GM23338 (cell line): ENCODE data around the gene SUPV3L1. TPM values are rescaled to one million over a fixed set of nuclear protein-coding genes. Genes with fewer than 3 reads are reported as not detected.
A peak's percentile ranks its signal among the peaks of the same experiment; 100 is the strongest.

Source experiments
- ATAC-seq: fragments of 200-7000 bp; cut with Tn5 transposase; 3 replicates; pipeline ENCODE4 v1.9.1; 2020
- DNase-seq: peaks from one replicate; pipeline ENCODE4 v3.0.0-alpha.2; 2015; ENCODE audit warnings: low spot score
- H2AFZ ChIP-seq: fragments of 200-600 bp; sonication (generic); 2 replicates; pipeline ENCODE4 v1.8.0; 2016; ENCODE audit warnings: antibody characterized with exemption, mild to moderate bottlenecking, moderate library complexity
- H3F3A ChIP-seq: fragments of 200-600 bp; sonication (generic); replicated peaks from 2 replicates; pipeline ENCODE4 v1.8.0; 2017; ENCODE audit warnings: antibody characterized with exemption, mixed run types, low read depth
- H3K27ac ChIP-seq: fragments of 200-600 bp; sonication (generic); 2 replicates; pipeline ENCODE4 v1.6.1; 2016; ENCODE audit warnings: low read depth
- H3K27me3 ChIP-seq: fragments of 200-600 bp; sonication (generic); 2 replicates; pipeline ENCODE4 v1.8.0; 2016; ENCODE audit warnings: mild to moderate bottlenecking, mixed run types, moderate library complexity; ENCODE audit not compliant: insufficient read depth
- H3K36me3 ChIP-seq: fragments of 200-600 bp; sonication (generic); 2 replicates; pipeline ENCODE4 v1.8.0; 2016; ENCODE audit warnings: mild to moderate bottlenecking; ENCODE audit not compliant: insufficient read depth
- H3K4me1 ChIP-seq: fragments of 200-600 bp; sonication (generic); 2 replicates; pipeline ENCODE4 v1.8.0; 2016; ENCODE audit warnings: mild to moderate bottlenecking, moderate library complexity; ENCODE audit not compliant: insufficient read depth
- H3K4me2 ChIP-seq: fragments of 200-600 bp; sonication (generic); 2 replicates; pipeline ENCODE4 v1.7.1; 2017; ENCODE audit warnings: mixed run types
- H3K4me3 ChIP-seq: fragments of 200-600 bp; sonication (generic); 2 replicates; pipeline ENCODE4 v1.6.1; 2016; ENCODE audit warnings: mixed run types
- H3K79me2 ChIP-seq: fragments of 200-600 bp; sonication (generic); replicated peaks from 2 replicates; pipeline ENCODE4 v1.8.0; 2017; ENCODE audit warnings: mild to moderate bottlenecking; ENCODE audit not compliant: insufficient read depth
- H3K9me2 ChIP-seq: fragments of 200-600 bp; sonication (generic); 2 replicates; pipeline ENCODE4 v1.8.0; 2017; ENCODE audit not compliant: insufficient read depth
- H4K20me1 ChIP-seq: fragments of 200-600 bp; sonication (generic); replicated peaks from 2 replicates; pipeline ENCODE4 v1.8.0; 2017; ENCODE audit warnings: mild to moderate bottlenecking; ENCODE audit not compliant: insufficient read depth
- H3K27ac Mint-ChIP-seq: 2 replicates; pipeline ENCODE4 v1.8.0; 2020; ENCODE audit warnings: inconsistent platforms, mild to moderate bottlenecking, moderate library complexity, mixed read lengths
- H3K27me3 Mint-ChIP-seq: 3 replicates; pipeline ENCODE4 v1.8.0; 2022; ENCODE audit warnings: low read depth, mild to moderate bottlenecking, moderate library complexity, mixed read lengths, inconsistent platforms; ENCODE audit not compliant: insufficient read depth, poor library complexity
- H3K36me3 Mint-ChIP-seq: 3 replicates; pipeline ENCODE4 v1.8.0; 2021; ENCODE audit warnings: low read depth, mild to moderate bottlenecking, inconsistent platforms, moderate library complexity, mixed read lengths
- H3K4me1 Mint-ChIP-seq: 3 replicates; pipeline ENCODE4 v1.8.0; 2020; ENCODE audit warnings: mild to moderate bottlenecking, inconsistent platforms, mixed read lengths
- H3K4me3 Mint-ChIP-seq: 3 replicates; pipeline ENCODE4 v1.8.0; 2021; ENCODE audit warnings: moderate library complexity, mild to moderate bottlenecking, inconsistent platforms, mixed read lengths
- H3K9me3 Mint-ChIP-seq: 3 replicates; pipeline ENCODE4 v1.8.0; 2020; ENCODE audit warnings: moderate library complexity, mild to moderate bottlenecking, inconsistent platforms, mixed read lengths
- CREB1 ChIP-seq: fragments of 250-450 bp; sonication (Bioruptor Pico); IDR thresholded peaks from 2 replicates; pipeline ENCODE4 v1.5.0; 2020; ENCODE audit warnings: low read depth, mild to moderate bottlenecking, moderate library complexity
- EZH2 ChIP-seq: fragments of 200-600 bp; sonication (generic); IDR thresholded peaks from one replicate; pipeline ENCODE4 v1.8.0; 2017; ENCODE audit warnings: antibody characterized with exemption, mild to moderate bottlenecking, low read depth; ENCODE audit not compliant: unreplicated experiment
- EZH2phosphoT487 ChIP-seq: fragments of 200-600 bp; sonication (generic); IDR thresholded peaks from one replicate; pipeline ENCODE4 v1.8.1; 2018; ENCODE audit warnings: antibody characterized with exemption; ENCODE audit not compliant: unreplicated experiment
- JUNB ChIP-seq: IDR thresholded peaks from one replicate; pipeline ENCODE4 v1.6.1; 2016; ENCODE audit warnings: antibody characterized with exemption; ENCODE audit not compliant: unreplicated experiment
- NANOG ChIP-seq: IDR thresholded peaks from 2 replicates; pipeline ENCODE4 v1.6.1; 2016; ENCODE audit warnings: antibody characterized with exemption, borderline replicate concordance
- POLR2AphosphoS5 ChIP-seq: IDR thresholded peaks from 2 replicates; pipeline ENCODE4 v1.6.1; 2016; ENCODE audit warnings: antibody characterized with exemption, low read depth
- STAT1 ChIP-seq: IDR thresholded peaks from one replicate; pipeline ENCODE4 v1.6.1; 2016; ENCODE audit warnings: antibody characterized with exemption; ENCODE audit not compliant: unreplicated experiment
- ZNF114 ChIP-seq: fragments of 250-450 bp; sonication (Bioruptor Pico); IDR thresholded peaks from 2 replicates; pipeline ENCODE4 v1.5.0; 2020; ENCODE audit warnings: mild to moderate bottlenecking, moderate library complexity
- ZNF331 ChIP-seq: fragments of 250-450 bp; sonication (Bioruptor Pico); IDR thresholded peaks from 2 replicates; pipeline ENCODE4 v1.5.0; 2020; ENCODE audit warnings: low read depth, mild to moderate bottlenecking, moderate library complexity
- polyA plus RNA-seq: library from polyadenylated mRNA; unstranded; fragments of >200 nt; fragmentation: Nextera tagmentation; extraction: Ambion mirVana; gene quantifications from 2 replicates; pipeline ENCODE4 v1.2.1, GENCODE V29; 2016
- total RNA-seq: library from RNA; depleted of rRNA; stranded (reverse); fragments of >200 nt; shearing (Covaris generic); gene quantifications from 2 replicates; pipeline ENCODE4 v1.2.3, GENCODE V29; 2014
- TF ChIP-seq, protein P1 (sequence below): fragments of 250-450 bp; sonication (Bioruptor Pico); IDR thresholded peaks from 2 replicates; pipeline ENCODE4 v1.5.0; 2020; ENCODE audit warnings: mild to moderate bottlenecking, moderate library complexity
- TF ChIP-seq, protein P2 (sequence below): IDR thresholded peaks from one replicate; pipeline ENCODE4 v1.6.1; 2018; ENCODE audit warnings: antibody characterized with exemption; ENCODE audit not compliant: unreplicated experiment
- TF ChIP-seq, protein P3 (sequence below), 2 experiments: fragments of 200-600 bp in 1 of 2; sonication (generic) in 1 of 2; conservative IDR thresholded peaks; 2 replicates each; pipeline versions ENCODE4 v1.5.1 to v1.6.1; 2016 to 2017; ENCODE audit warnings: antibody characterized with exemption in 2 of 2, low read depth in 2 of 2, mild to moderate bottlenecking in 2 of 2, moderate library complexity in 1 of 2
- TF ChIP-seq, protein P4 (sequence below): IDR thresholded peaks from 2 replicates; pipeline ENCODE4 v1.6.1; 2016; ENCODE audit warnings: antibody characterized with exemption

The SUPV3L1 gene
- total and polyA plus RNA-seq, 2 experiments from 2014 or later: 29.9 to 45.2 TPM

DNA sequence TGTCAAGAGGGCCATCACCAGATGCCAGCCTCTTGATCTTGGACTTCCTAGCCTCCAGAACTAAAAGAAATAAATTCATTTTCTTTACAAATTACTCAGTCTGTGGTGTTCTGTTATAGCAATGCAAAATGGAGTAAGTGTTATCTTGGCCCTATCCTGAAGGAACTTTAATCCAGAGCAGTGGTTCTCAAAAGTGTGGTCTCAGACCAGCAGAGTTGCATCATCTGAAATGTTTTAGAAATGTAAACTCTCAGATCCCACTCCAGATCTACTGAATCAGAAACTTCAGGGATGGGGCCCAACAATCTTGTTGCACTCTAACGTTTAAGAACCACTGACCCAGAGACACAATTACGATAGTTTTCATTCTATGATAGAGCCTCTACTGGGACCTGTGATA, 3.2 kb upstream of the SUPV3L1 start:
- ATAC-seq: no peak
- H3K4me1 ChIP-seq: peaks cover 5% of the 10 kb centered on the region
- Mint-ChIP-seq H3K4me3 (no peak overlapping the region), H3K27ac (no peak overlapping the region), H3K4me1 (peaks cover 8% of the 10 kb centered on the region), H3K27me3 (peaks cover 12% of the 10 kb centered on the region), H3K9me3 (peaks cover 2% of the 10 kb centered on the region; the same call in 1 of the 3 replicates), H3K36me3 (peaks cover 2% of the 10 kb centered on the region; the same call in 1 of the 3 replicates)
- no peak overlapping the region for H3K4me3 ChIP-seq
- no peak overlapping the region for H3K27ac ChIP-seq
- no peaks in the 10 kb centered on the region for H3K27me3 ChIP-seq
- H2AFZ ChIP-seq: peak overlapping the region; percentile 19; the same call in 1 of the 2 replicates
- no peaks in the 10 kb centered on the region for H3K9me2 ChIP-seq
- no peaks in the 10 kb centered on the region for H3K36me3 ChIP-seq
- H3K79me2 ChIP-seq: peaks cover 16% of the 10 kb centered on the region
- no peaks in the 10 kb centered on the region for H4K20me1 ChIP-seq
- DNase-seq: no peak
- H3F3A ChIP-seq: no peaks in the 10 kb centered on the region
- TF ChIP-seq ZNF114 (CRISPR knock-in tag) (no peak), EZH2 (no peak), CREB1 (CRISPR knock-in tag) (no peak), POLR2AphosphoS5 (no peak), EZH2phosphoT487 (no peak), NANOG (no peak), STAT1 (no peak), ZNF331 (no peak), JUNB (no peak)
- TF ChIP-seq, protein P1, sequence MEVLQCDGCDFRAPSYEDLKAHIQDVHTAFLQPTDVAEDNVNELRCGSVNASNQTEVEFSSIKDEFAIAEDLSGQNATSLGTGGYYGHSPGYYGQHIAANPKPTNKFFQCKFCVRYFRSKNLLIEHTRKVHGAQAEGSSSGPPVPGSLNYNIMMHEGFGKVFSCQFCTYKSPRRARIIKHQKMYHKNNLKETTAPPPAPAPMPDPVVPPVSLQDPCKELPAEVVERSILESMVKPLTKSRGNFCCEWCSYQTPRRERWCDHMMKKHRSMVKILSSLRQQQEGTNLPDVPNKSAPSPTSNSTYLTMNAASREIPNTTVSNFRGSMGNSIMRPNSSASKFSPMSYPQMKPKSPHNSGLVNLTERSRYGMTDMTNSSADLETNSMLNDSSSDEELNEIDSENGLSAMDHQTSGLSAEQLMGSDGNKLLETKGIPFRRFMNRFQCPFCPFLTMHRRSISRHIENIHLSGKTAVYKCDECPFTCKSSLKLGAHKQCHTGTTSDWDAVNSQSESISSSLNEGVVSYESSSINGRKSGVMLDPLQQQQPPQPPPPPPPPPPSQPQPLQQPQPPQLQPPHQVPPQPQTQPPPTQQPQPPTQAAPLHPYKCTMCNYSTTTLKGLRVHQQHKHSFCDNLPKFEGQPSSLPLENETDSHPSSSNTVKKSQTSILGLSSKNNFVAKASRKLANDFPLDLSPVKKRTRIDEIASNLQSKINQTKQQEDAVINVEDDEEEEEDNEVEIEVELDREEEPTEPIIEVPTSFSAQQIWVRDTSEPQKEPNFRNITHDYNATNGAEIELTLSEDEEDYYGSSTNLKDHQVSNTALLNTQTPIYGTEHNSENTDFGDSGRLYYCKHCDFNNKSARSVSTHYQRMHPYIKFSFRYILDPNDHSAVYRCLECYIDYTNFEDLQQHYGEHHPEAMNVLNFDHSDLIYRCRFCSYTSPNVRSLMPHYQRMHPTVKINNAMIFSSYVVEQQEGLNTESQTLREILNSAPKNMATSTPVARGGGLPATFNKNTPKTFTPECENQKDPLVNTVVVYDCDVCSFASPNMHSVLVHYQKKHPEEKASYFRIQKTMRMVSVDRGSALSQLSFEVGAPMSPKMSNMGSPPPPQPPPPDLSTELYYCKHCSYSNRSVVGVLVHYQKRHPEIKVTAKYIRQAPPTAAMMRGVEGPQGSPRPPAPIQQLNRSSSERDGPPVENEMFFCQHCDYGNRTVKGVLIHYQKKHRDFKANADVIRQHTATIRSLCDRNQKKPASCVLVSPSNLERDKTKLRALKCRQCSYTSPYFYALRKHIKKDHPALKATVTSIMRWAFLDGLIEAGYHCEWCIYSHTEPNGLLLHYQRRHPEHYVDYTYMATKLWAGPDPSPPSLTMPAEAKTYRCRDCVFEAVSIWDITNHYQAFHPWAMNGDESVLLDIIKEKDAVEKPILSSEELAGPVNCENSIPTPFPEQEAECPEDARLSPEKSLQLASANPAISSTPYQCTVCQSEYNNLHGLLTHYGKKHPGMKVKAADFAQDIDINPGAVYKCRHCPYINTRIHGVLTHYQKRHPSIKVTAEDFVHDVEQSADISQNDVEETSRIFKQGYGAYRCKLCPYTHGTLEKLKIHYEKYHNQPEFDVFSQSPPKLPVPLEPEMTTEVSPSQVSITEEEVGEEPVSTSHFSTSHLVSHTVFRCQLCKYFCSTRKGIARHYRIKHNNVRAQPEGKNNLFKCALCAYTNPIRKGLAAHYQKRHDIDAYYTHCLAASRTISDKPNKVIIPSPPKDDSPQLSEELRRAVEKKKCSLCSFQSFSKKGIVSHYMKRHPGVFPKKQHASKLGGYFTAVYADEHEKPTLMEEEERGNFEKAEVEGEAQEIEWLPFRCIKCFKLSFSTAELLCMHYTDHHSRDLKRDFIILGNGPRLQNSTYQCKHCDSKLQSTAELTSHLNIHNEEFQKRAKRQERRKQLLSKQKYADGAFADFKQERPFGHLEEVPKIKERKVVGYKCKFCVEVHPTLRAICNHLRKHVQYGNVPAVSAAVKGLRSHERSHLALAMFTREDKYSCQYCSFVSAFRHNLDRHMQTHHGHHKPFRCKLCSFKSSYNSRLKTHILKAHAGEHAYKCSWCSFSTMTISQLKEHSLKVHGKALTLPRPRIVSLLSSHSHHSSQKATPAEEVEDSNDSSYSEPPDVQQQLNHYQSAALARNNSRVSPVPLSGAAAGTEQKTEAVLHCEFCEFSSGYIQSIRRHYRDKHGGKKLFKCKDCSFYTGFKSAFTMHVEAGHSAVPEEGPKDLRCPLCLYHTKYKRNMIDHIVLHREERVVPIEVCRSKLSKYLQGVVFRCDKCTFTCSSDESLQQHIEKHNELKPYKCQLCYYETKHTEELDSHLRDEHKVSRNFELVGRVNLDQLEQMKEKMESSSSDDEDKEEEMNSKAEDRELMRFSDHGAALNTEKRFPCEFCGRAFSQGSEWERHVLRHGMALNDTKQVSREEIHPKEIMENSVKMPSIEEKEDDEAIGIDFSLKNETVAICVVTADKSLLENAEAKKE (CRISPR knock-in tag): no peak
- TF ChIP-seq, protein P2, sequence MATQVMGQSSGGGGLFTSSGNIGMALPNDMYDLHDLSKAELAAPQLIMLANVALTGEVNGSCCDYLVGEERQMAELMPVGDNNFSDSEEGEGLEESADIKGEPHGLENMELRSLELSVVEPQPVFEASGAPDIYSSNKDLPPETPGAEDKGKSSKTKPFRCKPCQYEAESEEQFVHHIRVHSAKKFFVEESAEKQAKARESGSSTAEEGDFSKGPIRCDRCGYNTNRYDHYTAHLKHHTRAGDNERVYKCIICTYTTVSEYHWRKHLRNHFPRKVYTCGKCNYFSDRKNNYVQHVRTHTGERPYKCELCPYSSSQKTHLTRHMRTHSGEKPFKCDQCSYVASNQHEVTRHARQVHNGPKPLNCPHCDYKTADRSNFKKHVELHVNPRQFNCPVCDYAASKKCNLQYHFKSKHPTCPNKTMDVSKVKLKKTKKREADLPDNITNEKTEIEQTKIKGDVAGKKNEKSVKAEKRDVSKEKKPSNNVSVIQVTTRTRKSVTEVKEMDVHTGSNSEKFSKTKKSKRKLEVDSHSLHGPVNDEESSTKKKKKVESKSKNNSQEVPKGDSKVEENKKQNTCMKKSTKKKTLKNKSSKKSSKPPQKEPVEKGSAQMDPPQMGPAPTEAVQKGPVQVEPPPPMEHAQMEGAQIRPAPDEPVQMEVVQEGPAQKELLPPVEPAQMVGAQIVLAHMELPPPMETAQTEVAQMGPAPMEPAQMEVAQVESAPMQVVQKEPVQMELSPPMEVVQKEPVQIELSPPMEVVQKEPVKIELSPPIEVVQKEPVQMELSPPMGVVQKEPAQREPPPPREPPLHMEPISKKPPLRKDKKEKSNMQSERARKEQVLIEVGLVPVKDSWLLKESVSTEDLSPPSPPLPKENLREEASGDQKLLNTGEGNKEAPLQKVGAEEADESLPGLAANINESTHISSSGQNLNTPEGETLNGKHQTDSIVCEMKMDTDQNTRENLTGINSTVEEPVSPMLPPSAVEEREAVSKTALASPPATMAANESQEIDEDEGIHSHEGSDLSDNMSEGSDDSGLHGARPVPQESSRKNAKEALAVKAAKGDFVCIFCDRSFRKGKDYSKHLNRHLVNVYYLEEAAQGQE: no peak
- TF ChIP-seq, protein P3, sequence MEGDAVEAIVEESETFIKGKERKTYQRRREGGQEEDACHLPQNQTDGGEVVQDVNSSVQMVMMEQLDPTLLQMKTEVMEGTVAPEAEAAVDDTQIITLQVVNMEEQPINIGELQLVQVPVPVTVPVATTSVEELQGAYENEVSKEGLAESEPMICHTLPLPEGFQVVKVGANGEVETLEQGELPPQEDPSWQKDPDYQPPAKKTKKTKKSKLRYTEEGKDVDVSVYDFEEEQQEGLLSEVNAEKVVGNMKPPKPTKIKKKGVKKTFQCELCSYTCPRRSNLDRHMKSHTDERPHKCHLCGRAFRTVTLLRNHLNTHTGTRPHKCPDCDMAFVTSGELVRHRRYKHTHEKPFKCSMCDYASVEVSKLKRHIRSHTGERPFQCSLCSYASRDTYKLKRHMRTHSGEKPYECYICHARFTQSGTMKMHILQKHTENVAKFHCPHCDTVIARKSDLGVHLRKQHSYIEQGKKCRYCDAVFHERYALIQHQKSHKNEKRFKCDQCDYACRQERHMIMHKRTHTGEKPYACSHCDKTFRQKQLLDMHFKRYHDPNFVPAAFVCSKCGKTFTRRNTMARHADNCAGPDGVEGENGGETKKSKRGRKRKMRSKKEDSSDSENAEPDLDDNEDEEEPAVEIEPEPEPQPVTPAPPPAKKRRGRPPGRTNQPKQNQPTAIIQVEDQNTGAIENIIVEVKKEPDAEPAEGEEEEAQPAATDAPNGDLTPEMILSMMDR (conservative IDR thresholded peaks at IDR 0.05; ENCODE audit: low read depth in 2 of 2): no peak
- TF ChIP-seq, protein P4, sequence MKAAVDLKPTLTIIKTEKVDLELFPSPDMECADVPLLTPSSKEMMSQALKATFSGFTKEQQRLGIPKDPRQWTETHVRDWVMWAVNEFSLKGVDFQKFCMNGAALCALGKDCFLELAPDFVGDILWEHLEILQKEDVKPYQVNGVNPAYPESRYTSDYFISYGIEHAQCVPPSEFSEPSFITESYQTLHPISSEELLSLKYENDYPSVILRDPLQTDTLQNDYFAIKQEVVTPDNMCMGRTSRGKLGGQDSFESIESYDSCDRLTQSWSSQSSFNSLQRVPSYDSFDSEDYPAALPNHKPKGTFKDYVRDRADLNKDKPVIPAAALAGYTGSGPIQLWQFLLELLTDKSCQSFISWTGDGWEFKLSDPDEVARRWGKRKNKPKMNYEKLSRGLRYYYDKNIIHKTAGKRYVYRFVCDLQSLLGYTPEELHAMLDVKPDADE: no peak
- no peak overlapping the region for H3K4me2 ChIP-seq
